HG03135 (cell line): Measurements from ENCODE around the gene ZIK1.
A peak's percentile ranks its signal among the peaks of the same experiment; 100 is the strongest.

ENCODE experiments used
- ATAC-seq: cut with Tn5 transposase; IDR thresholded peaks from one replicate; pipeline ENCODE4 v1.9.1; 2021; ENCODE audit warnings: mild to moderate bottlenecking, moderate library complexity; ENCODE audit not compliant: unreplicated experiment

ZIK1 gene

GRCh38 chr19:57583521-57584416, at the start of gene ZIK1:
Gene ZIK1 (plus strand): TSS chr19:57584145. CDS start chr19:57584357, 212 bp downstream.
- ATAC-seq: peak; percentile 67

DNA sequence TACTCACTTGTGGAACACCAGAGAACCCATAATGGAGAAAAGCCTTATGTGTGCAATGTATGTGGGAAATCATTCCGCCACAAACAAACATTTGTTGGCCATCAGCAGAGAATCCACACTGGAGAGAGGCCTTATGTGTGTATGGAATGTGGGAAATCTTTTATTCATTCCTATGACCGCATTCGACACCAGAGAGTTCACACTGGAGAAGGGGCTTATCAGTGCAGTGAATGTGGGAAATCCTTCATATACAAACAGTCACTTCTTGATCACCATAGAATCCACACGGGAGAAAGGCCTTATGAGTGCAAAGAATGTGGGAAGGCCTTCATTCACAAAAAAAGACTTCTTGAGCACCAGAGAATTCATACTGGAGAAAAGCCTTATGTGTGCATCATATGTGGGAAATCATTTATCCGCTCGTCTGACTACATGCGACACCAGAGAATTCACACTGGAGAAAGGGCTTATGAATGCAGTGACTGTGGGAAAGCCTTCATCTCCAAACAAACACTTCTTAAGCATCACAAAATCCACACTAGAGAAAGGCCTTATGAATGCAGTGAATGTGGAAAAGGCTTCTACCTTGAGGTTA, 45.9 kb upstream of the ZIK1 start:
- no peak for ATAC-seq

DNA sequence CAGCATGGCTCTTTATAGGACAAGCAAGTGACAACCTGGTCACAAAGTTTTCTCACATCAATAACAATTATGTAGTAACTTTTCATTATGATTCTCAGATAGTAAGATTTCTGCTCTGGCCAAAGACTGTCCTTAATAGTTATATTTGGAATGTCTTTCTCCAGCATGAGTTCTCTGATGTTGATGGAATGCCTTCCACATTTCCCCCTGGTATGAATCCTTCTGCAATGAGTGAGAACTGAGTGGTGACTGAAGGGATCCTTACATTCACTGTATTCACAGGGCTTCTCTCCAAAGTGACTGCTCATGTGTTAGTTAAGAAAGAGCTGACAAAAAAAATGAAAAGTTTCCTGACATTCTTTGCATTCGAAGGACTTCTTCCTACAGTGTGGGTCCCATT, 37.4 kb upstream of the ZIK1 start:
- no peak for ATAC-seq

DNA sequence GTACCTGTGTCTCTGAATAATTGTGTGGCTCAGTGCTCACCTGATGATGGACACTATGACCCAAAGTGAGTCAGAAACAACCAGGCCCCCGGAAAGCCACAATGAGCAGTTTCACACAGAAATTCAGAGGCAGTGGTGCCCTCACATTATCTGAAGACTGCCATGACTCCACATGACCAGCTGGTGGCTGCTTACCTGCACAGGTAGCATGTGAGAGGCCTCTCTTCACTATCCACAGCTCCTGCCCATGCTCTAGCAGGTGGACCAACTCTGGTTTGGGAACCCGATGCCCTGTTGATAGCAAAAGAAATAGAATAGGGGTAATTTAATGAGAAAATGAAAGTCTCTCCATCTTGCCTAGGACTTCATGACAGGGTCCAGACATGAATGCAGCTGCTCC, 31.5 kb upstream of the ZIK1 start:
- no peak for ATAC-seq

DNA sequence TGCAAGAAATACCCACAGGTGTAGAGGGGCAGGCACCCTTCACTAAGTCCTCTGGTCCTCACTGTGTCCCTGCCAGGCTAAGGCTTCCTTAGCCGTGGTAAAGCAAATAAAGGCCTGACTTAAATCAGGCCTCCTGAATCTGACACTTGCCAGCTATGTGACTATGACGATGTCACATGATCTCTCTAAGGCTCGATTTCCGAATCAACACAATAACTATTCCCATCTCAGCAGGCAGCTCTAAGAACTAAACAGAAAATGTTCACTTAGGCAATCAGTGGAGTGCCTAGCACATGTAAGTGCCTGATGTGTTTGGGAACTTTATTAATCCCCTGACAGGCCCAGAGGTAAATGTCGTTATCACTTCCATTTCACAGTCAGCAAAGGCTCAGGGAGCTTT, 26.3 kb upstream of the ZIK1 start:
- ATAC-seq: no peak

GRCh38 chr19:57558525-57558924, 25.4 kb upstream of the ZIK1 start:
- no peak for ATAC-seq

- ATAC-seq: peak; percentile 29
Observed at GRCh38 chr19:57559008-57559403, 24.9 kb upstream of the ZIK1 start.

DNA sequence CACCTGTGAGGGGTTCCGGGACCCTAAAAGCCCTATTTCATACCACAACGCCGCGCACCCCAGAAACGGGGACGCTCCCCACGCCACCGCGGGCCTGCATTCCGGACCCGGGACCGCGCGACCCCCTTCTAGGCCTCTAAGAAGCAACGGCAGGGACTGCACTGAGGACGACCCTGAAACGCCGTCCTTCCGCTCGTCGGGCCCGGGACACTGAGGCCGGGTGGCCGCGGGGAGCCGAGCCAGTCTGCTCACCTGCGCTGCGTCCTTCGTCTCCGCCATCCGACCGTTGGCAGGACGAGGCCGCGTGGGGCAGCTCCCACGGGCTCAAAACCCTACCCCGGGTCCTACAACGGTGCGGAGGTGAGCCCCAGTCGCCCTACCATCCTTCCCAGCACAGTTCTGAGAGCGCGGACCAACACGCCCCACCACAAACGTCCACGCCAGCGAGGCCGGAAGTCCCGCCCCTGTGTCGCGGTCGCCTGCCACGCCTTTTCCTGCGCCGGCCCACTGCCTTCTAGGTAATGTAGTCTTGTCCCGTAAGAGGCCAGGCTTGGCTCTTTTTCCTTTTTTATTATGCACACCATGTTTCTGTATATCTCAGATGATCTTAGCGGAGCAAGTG, 24.4 kb upstream of the ZIK1 start, which contains the start of gene ZNF550:
ZNF550 (minus strand) TSS at position 460 of the 622 bp plus-strand sequence; CDS start at position 279, 181 bp downstream.
- peak; percentile 93 for ATAC-seq

- peak; percentile 15 for ATAC-seq
Observed at GRCh38 chr19:57560049-57560491, 23.9 kb upstream of the ZIK1 start.

- ATAC-seq: no peak
Observed at GRCh38 chr19:57563547-57563946, 20.4 kb upstream of the ZIK1 start.

- no peak for ATAC-seq
Observed at GRCh38 chr19:57566396-57567265, 17.3 kb upstream of the ZIK1 start.

GRCh38 chr19:57570707-57571106, 13.2 kb upstream of the ZIK1 start:
- ATAC-seq: no peak

DNA sequence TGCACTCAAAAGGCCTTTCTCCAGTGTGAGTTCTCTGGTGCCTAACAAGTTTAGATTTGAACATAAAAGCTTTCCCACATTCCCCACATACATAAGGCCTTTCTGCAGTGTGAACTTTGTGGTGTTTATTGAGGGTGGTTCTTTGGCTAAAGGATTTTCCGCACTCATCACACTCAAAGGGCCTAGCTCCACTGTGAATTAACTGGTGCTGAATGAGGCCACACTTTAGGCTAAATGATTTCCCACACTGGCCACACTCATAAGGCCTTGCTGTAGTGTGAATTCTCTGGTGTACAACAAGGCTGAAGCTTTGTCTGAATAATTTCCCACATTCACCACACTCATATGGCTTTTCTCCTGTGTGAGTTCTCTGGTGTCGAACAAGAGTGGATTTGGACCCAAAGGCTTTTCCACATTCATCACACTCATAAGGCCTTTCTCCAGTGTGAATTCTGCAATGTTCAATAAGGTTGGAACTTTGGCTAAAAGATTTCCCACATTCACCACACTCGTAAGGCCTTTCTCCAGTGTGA, 11.5 kb upstream of the ZIK1 start:
- no peak for ATAC-seq

DNA sequence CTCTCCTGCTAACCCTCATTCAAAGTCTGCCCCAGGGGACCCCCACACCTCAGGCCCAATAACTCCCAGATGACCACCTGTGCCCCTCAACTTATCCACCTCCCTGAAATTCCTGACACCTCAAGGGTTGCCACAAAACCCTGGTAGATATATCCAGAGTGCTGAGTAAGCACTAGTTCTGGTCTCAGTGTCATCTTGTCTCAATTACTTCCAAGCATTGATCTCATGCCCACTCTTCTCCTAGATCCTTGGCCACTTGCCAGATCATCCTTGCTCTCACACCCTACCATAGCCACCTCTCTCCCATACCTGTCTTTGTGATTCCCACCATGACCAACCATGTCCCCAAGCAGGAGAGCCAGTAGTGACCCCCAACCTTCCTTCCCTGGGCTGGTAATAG, 7.3 kb upstream of the ZIK1 start:
- no peak for ATAC-seq

- ATAC-seq: peak; percentile 93
Observed at GRCh38 chr19:57578487-57579205, 5.3 kb upstream of the ZIK1 start, which contains the start of gene ZNF416. Gene ZNF416 (minus strand): TSS chr19:57578911. CDS start chr19:57578704, 207 bp downstream.

GRCh38 chr19:57583104-57583520, 833 bp upstream of the ZIK1 start:
- ATAC-seq: no peak

- ATAC-seq: no peak
Observed at GRCh38 chr19:57587529-57587928, 3.6 kb downstream of the ZIK1 start.

DNA sequence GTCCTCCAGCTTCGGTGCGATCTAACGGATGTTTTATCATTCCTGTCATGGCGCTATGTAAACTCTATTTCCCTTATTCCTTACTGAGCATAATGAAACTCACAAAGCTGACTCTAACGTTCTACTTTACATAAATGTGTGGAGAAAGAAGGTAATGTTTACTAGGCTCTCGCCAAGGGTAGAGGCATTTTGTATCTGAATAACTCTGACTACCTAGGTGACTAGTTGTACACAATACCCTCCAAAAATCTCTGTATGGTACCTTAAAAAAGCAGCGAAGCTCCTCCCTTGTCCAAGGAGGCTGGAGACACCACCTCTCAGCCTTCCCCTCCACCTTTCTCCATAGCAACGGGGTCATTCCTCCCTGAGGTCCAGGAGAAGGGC, 15.4 kb downstream of the ZIK1 start:
- no peak for ATAC-seq

DNA sequence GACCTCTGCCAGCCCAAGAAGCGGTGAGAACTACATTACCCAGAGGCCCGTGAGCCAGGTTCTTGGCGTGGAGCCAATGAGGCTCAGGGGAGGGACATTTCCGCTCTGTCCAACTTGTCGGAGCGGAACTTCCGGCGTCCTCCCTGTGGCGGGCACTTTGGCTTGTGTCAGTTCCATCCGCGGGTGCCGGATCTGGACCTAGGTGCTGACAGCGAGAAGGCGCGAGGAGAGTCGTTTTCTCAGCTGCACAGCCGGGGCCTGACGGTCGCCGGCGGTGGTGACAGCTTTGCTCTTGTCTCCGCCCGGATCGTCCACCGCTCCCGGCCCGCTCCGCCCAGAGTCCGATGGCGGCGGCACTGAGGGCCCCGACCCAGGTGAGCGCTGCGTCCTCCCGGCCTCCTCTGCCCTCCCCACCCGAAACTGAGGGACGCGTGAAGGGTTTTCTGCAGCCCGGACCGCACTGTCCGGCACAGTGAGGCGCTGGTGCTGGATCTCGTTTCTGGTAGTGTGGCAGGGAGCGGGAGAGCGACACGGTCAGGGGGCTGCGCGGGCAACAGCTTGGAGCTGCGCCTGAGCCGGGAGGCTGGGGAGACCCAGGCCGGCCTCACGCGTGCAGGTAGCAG, 15.9 kb downstream of the ZIK1 start, which contains the start of gene ZNF530:
ZNF530 (plus strand) TSS at position 125 of the 623 bp plus-strand sequence. CDS start 4,461 bp downstream, outside the sequence.
- ATAC-seq: peak; percentile 91
